Gastrocnemius medialis (tissue), 4 donors: ENCODE data around the gene MEGF6.

Experiments used
- POLR2A ChIP-seq, 2 donors: fragments of 450-650 bp; IDR thresholded peaks; one replicate each; pipeline ENCODE4 v1.6.1; 2017; ENCODE audit warnings: antibody characterized with exemption in 2 of 2, mild to moderate bottlenecking in 2 of 2, moderate library complexity in 2 of 2
- TF ChIP-seq, protein P1 (sequence below), 5 experiments: fragments of 450-650 bp in 3 of 5; fragments of 200-600 bp in 2 of 5; sonication (generic) in 2 of 5; IDR thresholded peaks in 4 of 5; conservative IDR thresholded peaks in 1 of 5; 1 replicate in 4 of 5; 2 replicates in 1 of 5; pipeline ENCODE4 v1.5.1; 2016 to 2019; ENCODE audit warnings: antibody characterized with exemption in 5 of 5, mild to moderate bottlenecking in 3 of 5, moderate library complexity in 3 of 5

DNA sequence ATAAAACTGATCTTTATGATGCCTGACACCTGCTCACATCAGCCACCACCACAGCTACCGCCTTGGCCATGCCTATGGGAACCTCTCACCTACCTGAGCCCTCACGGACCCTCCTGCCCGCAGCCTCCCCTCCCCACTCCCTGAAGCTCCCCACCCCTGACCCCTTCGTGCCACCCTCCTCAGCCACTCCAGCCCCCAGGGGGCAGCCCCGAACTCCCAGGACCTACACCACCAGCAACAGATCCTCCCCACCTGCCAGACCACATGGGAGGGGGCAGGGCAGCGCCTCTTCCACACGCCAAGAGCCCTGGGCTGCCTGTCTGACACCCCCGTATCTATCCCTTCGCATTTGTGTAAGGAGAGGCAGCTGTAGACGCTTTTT lies 171.0 kb downstream of the MEGF6 start:
- TF ChIP-seq, protein P1, sequence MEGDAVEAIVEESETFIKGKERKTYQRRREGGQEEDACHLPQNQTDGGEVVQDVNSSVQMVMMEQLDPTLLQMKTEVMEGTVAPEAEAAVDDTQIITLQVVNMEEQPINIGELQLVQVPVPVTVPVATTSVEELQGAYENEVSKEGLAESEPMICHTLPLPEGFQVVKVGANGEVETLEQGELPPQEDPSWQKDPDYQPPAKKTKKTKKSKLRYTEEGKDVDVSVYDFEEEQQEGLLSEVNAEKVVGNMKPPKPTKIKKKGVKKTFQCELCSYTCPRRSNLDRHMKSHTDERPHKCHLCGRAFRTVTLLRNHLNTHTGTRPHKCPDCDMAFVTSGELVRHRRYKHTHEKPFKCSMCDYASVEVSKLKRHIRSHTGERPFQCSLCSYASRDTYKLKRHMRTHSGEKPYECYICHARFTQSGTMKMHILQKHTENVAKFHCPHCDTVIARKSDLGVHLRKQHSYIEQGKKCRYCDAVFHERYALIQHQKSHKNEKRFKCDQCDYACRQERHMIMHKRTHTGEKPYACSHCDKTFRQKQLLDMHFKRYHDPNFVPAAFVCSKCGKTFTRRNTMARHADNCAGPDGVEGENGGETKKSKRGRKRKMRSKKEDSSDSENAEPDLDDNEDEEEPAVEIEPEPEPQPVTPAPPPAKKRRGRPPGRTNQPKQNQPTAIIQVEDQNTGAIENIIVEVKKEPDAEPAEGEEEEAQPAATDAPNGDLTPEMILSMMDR (IDR thresholded peaks at IDR 0.05 in 4 of 5, conservative IDR thresholded peaks at IDR 0.05 in 1 of 5): no peak
- TF ChIP-seq POLR2A (IDR thresholded peaks at IDR 0.05): no peak
